ENCODE results near the gene TOR2A. TPM values are rescaled to one million over a fixed set of nuclear protein-coding genes. Genes with fewer than 3 reads are reported as not detected.

The TOR2A gene
- total and polyA plus RNA-seq, 3 donors from 2014 or later: 28.7 to 32.0 (median 30.4) TPM

GRCh38 chr9:127744398-127745110 is 9.5 kb upstream of the TOR2A start:
- no peak overlapping the region for H3K4me3 ChIP-seq
- intact Hi-C loops (cut with DNase I; ENCODE audit: low total_unique reads): no loop called here
- H3K36me3 ChIP-seq (ENCODE audit: low read depth, missing control alignments): no peaks in the 10 kb centered on the region
- TF ChIP-seq CTCF (IDR thresholded peaks at IDR 0.05): no peak
- no peak for TF ChIP-seq POLR2A (IDR thresholded peaks at IDR 0.05)
- 80 to 92% methylated on average over 2 to 17 of the region's 19 CpGs for WGBS, 2 donors
- H3K4me1 ChIP-seq: peaks cover 13% of the 10 kb centered on the region
- H3K27me3 ChIP-seq: no peaks in the 10 kb centered on the region
- no peaks in the 10 kb centered on the region for H3K9me3 ChIP-seq
- H3K27ac ChIP-seq: no peak overlapping the region
- DNase-seq: no peak

GRCh38 chr9:127742435-127743088 is 7.5 kb upstream of the TOR2A start:
- H3K4me1 ChIP-seq: peaks cover 13% of the 10 kb centered on the region
- H3K27me3 ChIP-seq: no peaks in the 10 kb centered on the region
- H3K27ac ChIP-seq: no peak overlapping the region
- TF ChIP-seq CTCF (IDR thresholded peaks at IDR 0.05): no peak
- no peak for TF ChIP-seq POLR2A (IDR thresholded peaks at IDR 0.05)
- H3K4me3 ChIP-seq: peak overlapping the region; percentile 31 to 56
- intact Hi-C loops (cut with DNase I; ENCODE audit: low total_unique reads): no loop called here
- 55 to 65% methylated on average over 21 to 33 of the region's 33 CpGs for WGBS, 2 donors
- no peaks in the 10 kb centered on the region for H3K9me3 ChIP-seq
- peak; percentile 71 for DNase-seq
- no peaks in the 10 kb centered on the region for H3K36me3 ChIP-seq (ENCODE audit: low read depth, missing control alignments)

- Histone ChIP-seq H3K4me3 (peak overlapping the region; percentile 31 to 56), H3K27ac (no peak overlapping the region), H3K4me1 (peaks cover 13% of the 10 kb centered on the region), H3K27me3 (no peaks in the 10 kb centered on the region), H3K9me3 (no peaks in the 10 kb centered on the region), H3K36me3 (ENCODE audit: low read depth, missing control alignments) (no peaks in the 10 kb centered on the region)
- intact Hi-C loops (cut with DNase I; ENCODE audit: low total_unique reads): no loop called here
- WGBS, 2 donors: 31 to 50% methylated on average over 25 to 38 of the region's 38 CpGs
- TF ChIP-seq CTCF (IDR thresholded peaks at IDR 0.05) (no peak), POLR2A (IDR thresholded peaks at IDR 0.05) (no peak)
- peak; percentile 94 for DNase-seq
Observed at GRCh38 chr9:127741831-127742434, 6.8 kb upstream of the TOR2A start.

GRCh38 chr9:127739614-127740330 is 4.7 kb upstream of the TOR2A start:
- TF ChIP-seq CTCF (IDR thresholded peaks at IDR 0.05): no peak
- TF ChIP-seq POLR2A (IDR thresholded peaks at IDR 0.05): no peak
- no peaks in the 10 kb centered on the region for H3K36me3 ChIP-seq (ENCODE audit: low read depth, missing control alignments)
- no peak overlapping the region for H3K4me3 ChIP-seq
- peak overlapping the region in 1 of 2 donors; percentile 61 for H3K27ac ChIP-seq
- WGBS, 2 donors: 68 to 76% methylated on average over 8 to 19 of the region's 19 CpGs
- intact Hi-C loops (cut with DNase I; ENCODE audit: low total_unique reads): loop anchor here (5.0 to 10.0 kb wide), 3 partner anchors 43 to 178 kb away; partner anchors contain the start of genes AK1 and ST6GALNAC4
- peak; percentile 36 for DNase-seq
- H3K27me3 ChIP-seq: no peaks in the 10 kb centered on the region
- H3K4me1 ChIP-seq: peaks cover 13% of the 10 kb centered on the region
- no peaks in the 10 kb centered on the region for H3K9me3 ChIP-seq

All from testis (tissue), 3 donors.